Stimulated activated CD4-positive, alpha-beta T cell treated with anti-CD3 and anti-CD28 coated beads, Interleukin-4, amount 100 ng/mL, for 48 hours (primary cell): Measurements from ENCODE around the gene ZNF416.

Source experiments
- DNase-seq, 2 donors: peaks; one replicate each; pipeline ENCODE4 v3.0.0-alpha.2; 2020; ENCODE audit warnings: low read depth in 2 of 2

ZNF416 gene

GRCh38 chr19:57578487-57579205 lies at the start of gene ZNF416:
Gene ZNF416, minus strand, starts transcription at chr19:57578911. Its CDS starts 207 bp downstream, at chr19:57578704.
- peak; percentile 85 to 93 for DNase-seq

- no peak for DNase-seq
These were observed 44.4 kb upstream of the ZNF416 start for GRCh38 chr19:57623091-57623490.

GRCh38 chr19:57620673-57621348 lies 42.1 kb upstream of the ZNF416 start:
- DNase-seq, result no peak

- DNase-seq, result no peak
These were observed 36.6 kb upstream of the ZNF416 start for GRCh38 chr19:57615346-57615745.

GRCh38 chr19:57613941-57614743 lies 35.4 kb upstream of the ZNF416 start, which contains the start of gene ZNF134:
Gene ZNF134, plus strand, starts transcription at chr19:57614242. Its CDS starts 5,227 bp downstream, at chr19:57619469.
- DNase-seq, result peak; percentile 76 to 86

GRCh38 chr19:57611113-57611512 lies 32.4 kb upstream of the ZNF416 start:
- DNase-seq, result no peak

GRCh38 chr19:57606931-57607330 lies 28.2 kb upstream of the ZNF416 start:
- DNase-seq, result no peak

- DNase-seq, result peak; percentile 85 to 88
These were observed 21.2 kb upstream of the ZNF416 start, which contains the start of gene ZNF530 for GRCh38 chr19:57599761-57600383. Gene ZNF530, plus strand, starts transcription at chr19:57599885. Its CDS starts 4,461 bp downstream, at chr19:57604346.

GRCh38 chr19:57599377-57599760 lies 20.7 kb upstream of the ZNF416 start:
- no peak for DNase-seq

GRCh38 chr19:57587529-57587928 lies 8.8 kb upstream of the ZNF416 start:
- no peak for DNase-seq

GRCh38 chr19:57583521-57584416 lies 5.1 kb upstream of the ZNF416 start, which contains the start of gene ZIK1:
Gene ZIK1, plus strand, starts transcription at chr19:57584145. Its CDS starts 212 bp downstream, at chr19:57584357.
- peak; percentile 61 to 79 for DNase-seq

GRCh38 chr19:57583104-57583520 lies 4.4 kb upstream of the ZNF416 start:
- no peak for DNase-seq

- DNase-seq, result no peak
These were observed 2.0 kb downstream of the ZNF416 start for GRCh38 chr19:57576661-57577060.

- no peak for DNase-seq
These were observed 6.2 kb downstream of the ZNF416 start for GRCh38 chr19:57572415-57572947.

- DNase-seq, result no peak
These were observed 8.0 kb downstream of the ZNF416 start for GRCh38 chr19:57570707-57571106.

GRCh38 chr19:57566396-57567265 lies 12.1 kb downstream of the ZNF416 start:
- no peak for DNase-seq

GRCh38 chr19:57563547-57563946 lies 15.2 kb downstream of the ZNF416 start:
- DNase-seq, result no peak

GRCh38 chr19:57560049-57560491 lies 18.6 kb downstream of the ZNF416 start:
- no peak for DNase-seq

- peak; percentile 75 to 84 for DNase-seq
These were observed 19.2 kb downstream of the ZNF416 start, which contains the start of gene ZNF550 for GRCh38 chr19:57559404-57560025. Gene ZNF550, minus strand, starts transcription at chr19:57559863. Its CDS starts 181 bp downstream, at chr19:57559682.
